Myocyte (in vitro differentiated cells): ENCODE results near the gene STRA6. TPM values are rescaled to one million over a fixed set of nuclear protein-coding genes. Genes with fewer than 3 reads are reported as not detected.

Experiments
- DNase-seq: peaks from one replicate; pipeline ENCODE4 v3.0.0-alpha.2; 2012; ENCODE audit warnings: low read depth
- total RNA-seq: library from RNA; depleted of rRNA; stranded (reverse); fragments of >200 nt; gene quantifications from 2 replicates; pipeline ENCODE4 v1.2.3, GENCODE V29; 2014

The STRA6 gene
- total RNA-seq, 1 donor from 2014 or later, result not detected

DNA sequence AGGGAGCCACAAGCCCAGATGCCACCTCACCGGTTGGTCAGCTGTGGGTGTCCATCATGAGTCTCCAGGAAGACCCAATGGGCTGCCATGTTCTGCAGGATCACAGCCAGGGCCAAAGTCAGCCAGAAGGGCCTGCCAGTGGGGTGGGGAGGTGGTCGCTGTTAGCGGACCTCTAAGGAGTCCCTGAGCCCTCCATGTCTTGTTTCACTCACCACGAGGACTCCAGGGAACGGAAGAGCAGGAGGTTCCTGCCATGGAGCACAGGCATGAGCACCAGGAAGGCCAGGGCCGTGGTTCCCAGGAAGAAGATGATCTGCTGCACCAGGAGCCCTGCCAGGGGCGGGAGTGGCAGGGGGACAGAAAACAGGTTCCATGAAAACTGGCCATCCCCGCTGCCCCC is 20.5 kb downstream of the STRA6 start:
- DNase-seq, result no peak

DNA sequence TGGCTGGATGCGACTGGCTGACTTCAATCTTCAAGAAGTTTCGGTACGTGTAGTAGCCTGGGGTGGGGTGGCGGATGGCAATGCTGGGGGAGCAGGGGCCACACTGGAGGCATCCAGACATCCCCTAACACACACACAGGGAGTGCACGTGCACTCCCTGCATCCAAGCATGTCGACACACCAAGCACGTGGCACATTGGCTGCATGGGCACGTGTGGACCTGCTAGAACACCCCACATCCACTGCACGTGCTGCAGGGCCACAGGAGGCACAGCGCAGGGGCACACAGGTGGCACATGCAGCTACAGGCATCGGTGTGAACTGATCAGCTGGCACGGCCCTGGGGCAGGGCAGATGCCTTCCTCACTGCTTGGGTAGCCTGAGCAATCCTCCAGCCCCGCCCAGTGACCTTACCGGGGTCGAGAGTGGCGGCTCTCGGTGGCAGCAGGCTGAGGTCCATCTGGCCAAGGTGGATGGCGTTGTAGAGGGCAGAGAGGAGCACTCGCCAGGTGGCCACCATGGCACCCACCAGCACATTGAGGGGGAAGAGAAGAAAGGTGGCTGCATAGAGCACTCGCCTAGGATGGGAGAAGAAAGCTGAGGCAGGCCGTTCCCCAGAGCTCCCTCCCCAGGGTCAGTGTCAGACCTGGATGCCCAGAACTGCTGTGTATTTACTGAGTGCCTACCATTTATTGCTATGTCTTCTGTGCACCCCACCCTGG is 21.5 kb downstream of the STRA6 start:
- no peak for DNase-seq

DNA sequence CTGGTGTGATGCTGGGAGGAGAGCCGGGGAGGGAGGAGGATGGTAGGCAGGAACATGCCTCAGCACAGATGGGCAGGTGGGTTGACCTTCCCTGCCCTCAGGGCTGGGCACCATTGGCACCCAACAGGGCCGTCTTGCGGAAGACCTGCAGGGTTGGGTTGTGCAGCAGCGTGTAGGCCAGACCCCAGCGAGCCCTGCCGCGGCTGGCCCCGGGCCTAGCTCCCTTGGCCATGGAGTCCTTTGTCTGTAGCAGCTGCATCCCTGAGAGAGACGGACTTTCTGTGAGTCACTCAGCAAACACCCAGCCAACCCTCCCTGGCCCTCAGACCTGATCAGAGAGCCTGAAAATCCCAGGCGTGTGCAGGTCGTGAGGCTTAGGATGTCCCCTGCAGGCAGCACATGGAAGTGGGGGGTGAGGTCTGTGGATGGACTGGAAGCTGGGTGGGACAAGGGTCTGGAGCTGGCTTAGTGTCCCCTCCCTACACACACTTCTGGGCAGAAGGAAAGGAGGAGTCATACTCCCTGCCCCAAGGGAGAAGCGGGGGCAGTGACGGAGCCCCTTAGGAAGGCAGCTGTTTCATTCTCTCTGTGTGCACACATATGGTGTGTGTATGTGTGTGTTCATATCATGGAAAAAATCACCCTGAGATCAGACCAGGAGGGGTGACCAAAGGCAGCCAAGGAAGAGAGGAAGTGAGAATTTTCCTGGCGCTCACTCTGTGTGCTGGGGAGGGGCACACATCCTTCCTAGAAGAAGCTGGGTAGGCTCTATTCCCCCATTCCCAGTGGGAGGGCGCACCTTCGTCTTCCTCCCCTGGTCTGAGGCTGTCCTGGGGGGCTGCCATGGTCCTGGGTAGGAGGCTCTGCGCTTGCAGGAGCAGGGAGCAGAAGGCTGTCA is 22.4 kb downstream of the STRA6 start:
- peak; percentile 36 for DNase-seq

DNA sequence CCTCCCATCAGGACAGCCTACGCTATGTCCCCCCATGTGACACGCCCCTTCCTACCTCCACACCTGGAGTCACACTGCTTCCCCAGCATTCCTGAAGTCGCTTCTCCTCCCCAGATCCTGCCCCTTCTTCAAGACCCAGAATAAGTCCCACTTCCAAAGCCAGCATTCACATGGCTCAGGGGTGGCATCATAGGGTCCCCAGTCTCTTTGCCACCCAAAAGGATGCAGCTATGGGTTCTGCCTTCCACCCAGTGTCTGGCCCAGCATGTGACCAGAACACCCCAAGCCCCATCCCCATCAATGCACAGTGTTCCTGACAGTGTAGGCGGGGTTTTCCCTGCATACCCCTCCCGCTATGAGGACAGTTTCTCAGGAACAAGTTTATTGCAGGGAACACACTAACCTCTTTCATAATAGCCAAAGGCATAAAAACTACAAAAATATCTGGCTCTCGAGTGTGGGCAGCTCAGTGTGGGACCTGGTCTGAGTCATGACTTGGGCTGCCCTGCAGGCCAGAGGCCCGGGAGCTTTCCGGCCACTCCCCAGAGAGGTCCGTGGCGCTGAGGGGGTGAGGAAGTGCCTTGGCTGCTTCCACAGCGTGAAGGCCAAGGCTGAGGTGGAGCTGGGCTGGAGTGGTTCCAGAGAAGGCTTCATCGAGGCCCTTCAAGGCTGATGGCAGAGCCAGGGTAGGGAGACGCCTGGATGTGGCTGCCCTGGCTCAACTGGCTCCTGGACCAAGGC is 23.3 kb downstream of the STRA6 start:
- peak; percentile 83 for DNase-seq

DNA sequence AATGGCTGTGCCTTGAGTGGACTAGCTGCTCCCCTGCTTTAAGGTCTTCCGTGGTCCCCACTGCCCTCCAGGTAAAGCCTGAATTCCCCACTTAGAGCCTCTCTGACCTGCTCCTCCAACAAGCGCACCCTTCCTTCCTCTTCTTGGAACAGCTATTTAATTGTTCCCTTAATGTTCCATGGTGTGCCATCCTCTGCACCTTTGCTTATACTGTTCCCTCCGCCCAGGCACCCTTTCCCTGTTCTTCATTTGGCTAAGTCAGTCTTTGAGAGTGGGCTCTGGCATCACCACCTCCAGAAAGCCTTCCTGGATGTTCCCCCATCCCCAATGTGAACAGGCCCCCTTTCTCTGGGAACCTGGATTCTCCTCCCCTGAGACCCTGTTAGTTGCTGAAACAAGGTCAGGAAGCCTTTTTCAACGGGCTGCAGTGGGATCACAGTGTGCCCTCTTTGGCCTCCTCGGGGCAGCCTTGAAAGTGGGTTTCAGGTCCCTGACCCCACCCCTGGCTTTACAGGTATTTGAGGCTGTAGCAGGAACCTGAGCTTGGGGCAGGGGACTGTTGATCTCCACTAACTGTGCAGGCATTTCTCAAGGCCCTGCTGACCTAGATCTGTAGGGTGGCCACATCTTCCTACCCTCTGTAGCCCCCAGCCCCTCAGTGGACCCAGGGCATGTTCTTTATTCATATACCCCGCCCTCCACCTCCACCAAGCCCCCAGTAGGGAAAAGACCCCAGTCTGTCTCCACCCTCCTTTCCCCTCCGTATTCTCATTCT is 24.1 kb downstream of the STRA6 start:
- DNase-seq, result no peak

DNA sequence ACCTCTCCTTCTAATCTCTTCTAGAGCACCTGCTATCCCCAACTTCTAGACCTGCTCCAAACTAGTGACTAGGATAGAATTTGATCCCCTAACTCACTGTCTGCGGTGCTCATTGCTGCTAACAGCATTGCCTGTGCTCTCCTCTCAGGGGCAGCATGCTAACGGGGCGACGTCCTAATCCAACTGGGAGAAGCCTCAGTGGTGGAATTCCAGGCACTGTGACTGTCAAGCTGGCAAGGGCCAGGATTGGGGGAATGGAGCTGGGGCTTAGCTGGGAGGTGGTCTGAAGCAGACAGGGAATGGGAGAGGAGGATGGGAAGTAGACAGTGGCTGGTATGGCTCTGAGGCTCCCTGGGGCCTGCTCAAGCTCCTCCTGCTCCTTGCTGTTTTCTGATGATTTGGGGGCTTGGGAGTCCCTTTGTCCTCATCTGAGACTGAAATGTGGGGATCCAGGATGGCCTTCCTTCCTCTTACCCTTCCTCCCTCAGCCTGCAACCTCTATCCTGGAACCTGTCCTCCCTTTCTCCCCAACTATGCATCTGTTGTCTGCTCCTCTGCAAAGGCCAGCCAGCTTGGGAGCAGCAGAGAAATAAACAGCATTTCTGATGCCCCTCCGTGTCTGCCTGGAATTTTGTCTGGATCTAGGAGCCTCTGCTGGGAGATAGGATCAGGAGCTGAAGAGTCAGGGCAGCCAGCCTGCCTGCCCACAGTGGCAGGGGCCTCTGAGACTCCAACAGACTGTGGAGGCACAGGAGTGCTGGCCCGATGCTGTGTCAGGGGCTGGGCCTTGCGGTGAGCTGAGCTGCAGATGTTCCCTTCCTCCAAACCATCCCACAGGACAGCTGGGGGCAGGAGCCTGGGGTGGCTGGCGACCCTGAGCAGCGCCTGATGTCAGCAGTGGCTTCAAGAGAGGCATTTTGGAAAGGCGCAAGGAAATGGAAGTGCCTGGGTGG is 26.0 kb downstream of the STRA6 start:
- peak; percentile 45 for DNase-seq

DNA sequence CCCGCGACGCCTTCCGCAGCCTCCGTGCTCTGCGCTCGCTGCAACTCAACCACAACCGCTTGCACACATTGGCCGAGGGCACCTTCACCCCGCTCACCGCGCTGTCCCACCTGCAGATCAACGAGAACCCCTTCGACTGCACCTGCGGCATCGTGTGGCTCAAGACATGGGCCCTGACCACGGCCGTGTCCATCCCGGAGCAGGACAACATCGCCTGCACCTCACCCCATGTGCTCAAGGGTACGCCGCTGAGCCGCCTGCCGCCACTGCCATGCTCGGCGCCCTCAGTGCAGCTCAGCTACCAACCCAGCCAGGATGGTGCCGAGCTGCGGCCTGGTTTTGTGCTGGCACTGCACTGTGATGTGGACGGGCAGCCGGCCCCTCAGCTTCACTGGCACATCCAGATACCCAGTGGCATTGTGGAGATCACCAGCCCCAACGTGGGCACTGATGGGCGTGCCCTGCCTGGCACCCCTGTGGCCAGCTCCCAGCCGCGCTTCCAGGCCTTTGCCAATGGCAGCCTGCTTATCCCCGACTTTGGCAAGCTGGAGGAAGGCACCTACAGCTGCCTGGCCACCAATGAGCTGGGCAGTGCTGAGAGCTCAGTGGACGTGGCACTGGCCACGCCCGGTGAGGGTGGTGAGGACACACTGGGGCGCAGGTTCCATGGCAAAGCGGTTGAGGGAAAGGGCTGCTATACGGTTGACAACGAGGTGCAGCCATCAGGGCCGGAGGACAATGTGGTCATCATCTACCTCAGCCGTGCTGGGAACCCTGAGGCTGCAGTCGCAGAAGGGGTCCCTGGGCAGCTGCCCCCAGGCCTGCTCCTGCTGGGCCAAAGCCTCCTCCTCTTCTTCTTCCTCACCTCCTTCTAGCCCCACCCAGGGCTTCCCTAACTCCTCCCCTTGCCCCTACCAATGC is 27.1 kb downstream of the STRA6 start:
- no peak for DNase-seq

DNA sequence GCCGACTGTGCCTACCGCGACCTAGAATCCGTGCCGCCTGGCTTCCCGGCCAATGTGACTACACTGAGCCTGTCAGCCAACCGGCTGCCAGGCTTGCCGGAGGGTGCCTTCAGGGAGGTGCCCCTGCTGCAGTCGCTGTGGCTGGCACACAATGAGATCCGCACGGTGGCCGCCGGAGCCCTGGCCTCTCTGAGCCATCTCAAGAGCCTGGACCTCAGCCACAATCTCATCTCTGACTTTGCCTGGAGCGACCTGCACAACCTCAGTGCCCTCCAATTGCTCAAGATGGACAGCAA is 27.7 kb downstream of the STRA6 start:
- DNase-seq, result no peak

DNA sequence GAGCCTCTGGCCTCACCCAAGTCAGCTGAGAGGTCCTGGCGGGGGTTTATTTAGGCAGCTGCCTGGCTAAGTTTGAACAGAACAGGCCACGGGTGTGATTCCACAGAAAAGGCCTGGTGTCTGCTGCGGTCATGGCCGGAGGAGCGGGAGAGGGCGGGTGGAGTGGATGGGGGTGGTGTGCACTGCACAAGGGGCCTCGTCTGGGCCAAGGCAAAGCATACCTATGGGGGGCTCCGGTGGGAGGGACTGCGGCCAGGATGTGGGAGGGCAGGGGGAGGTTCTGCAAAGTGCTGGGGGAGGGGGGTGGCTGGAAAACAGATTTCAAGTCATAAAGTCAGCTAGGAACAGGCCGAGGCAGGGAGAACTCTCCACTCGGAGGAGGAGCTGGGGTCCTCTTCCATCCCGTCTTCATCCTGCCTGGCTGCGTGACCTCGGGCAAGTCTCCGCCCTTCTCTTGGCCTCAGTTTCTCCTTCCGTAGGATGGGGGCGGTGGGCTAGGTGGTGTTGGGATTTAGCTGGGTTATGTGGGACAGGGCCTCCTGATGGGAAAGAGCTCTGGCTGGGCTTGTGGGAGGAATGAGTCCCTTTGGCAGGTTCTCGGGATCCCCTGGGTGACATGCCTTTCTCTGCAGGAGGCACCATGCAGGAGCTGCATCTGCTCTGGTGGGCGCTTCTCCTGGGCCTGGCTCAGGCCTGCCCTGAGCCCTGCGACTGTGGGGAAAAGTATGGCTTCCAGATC is 28.2 kb downstream of the STRA6 start:
- DNase-seq, result peak; percentile 88

DNA sequence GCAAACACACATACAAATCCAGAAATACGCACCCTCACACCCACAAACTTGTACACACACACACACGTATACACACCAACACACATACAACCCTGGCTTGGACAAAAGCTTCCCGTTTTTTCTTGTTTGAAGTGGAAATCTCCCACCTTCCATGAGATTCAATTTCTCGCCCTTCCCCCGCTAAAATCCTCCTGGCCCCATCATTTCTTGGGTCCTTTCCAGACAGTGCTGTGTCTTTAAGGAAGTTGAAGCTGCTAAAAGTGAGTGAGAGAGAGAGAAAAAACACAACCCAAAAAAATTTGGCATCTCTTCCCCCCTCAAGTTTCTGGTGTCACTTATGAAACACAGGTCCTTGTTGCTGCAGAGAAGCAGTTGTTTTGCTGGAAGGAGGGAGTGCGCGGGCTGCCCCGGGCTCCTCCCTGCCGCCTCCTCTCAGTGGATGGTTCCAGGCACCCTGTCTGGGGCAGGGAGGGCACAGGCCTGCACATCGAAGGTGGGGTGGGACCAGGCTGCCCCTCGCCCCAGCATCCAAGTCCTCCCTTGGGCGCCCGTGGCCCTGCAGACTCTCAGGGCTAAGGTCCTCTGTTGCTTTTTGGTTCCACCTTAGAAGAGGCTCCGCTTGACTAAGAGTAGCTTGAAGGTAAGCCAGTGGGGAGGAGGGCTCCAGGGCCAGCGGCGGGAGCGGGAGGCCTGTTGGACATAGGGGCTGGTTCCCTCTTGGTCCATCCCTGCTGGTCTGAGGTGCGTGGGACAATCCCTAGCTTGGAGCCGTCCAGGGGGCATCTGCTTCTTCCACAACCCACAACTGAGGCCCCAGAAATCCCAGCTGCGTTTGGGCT is 29.0 kb downstream of the STRA6 start, which contains the start of gene ISLR:
TSS of gene ISLR (plus strand) at position 331 of the 839 bp plus-strand sequence. CDS start 1,149 bp downstream, outside the sequence.
- peak; percentile 32 for DNase-seq

DNA sequence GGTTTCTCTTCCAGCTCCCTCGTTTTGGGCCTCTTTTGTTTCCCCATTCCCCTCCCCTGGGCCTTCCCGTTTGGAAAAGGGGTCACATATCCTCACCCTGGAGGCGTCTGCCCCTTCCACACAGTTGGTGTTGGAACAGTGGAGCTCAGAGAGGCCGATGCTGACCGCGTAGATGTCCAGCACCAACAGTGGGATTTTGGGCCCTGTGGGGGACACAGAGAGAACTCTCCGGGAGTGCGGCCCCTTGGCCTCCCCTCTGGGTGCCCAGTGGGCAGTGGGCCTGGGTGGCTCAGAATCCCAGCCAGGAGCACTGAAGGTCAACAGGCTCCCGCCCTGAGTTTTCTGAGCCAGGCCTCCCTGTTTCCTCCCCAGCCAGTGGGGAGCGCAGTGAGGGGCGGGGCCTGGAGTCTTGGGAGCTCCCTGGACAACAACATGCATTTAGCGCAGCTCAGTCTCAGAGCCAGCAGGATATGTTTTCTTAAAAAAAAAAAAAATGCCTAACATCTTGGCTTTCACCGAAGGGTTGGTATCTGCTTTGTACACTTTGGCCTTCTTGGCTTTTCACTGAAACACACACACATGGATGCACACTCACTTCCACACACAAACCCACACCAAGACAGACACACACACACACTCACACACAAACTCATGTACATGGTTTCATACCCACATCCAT is 29.7 kb downstream of the STRA6 start:
- no peak for DNase-seq

DNA sequence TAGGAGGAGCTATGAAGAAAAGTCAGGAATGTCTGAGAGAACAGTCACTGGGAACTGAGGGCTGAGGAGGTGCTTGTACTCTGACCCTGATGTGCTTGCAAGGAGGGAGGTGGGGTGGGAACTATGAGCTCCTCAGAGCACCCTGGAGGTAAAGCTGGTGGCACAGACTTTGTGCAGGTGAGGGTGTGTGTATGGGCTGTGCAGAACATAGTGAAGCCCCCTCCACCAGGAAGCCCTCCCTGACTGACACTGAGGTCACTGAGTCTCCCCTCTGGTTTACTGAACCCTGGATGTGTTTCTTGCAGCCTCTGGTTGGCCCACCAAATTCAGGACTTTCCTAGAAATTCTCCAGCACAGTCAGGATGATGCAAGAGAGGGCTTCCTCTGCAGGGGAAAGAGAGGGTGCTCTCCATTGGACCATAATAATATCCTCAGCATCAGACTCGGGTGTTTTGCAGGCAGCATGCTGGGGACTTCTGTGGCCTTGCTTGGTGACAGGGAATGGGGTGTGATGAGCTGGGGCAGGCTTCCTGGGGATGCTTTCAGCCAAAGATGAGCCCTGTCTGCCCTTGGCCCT is 30.5 kb downstream of the STRA6 start:
- no peak for DNase-seq

DNA sequence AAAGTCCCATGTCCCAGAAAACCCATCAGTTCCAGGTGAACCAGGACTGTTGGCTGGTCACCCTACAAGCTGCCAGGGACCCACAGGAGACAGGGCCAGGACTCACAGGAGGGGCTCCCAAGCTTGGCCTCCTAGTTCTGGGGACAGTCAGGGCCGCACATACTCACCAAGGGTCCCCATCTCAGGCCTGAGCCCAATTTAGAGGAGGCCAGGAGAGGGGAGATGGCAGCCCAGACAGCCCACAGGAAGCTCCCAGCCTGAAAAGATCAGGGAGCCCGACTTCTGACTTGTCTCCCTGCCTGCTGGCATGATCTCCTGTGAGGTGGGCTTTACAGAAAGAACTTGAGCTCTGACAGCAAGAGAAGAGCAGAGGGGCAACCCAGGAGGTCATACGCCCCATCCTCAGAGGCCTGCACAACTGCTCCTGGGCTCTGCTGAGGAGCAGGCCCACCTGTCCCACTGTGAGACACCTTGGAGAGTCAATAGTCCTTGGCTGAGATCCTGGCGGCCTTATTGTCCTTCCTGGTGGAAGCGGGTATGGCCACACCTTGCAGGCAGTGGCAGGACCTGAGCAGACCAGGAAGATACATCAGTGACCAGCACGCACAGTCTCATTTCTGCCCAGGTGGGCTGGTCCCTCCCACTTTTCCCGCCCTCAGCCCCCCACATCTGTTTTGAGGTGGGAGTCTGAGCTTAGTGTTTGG is 31.6 kb downstream of the STRA6 start:
- DNase-seq, result no peak

DNA sequence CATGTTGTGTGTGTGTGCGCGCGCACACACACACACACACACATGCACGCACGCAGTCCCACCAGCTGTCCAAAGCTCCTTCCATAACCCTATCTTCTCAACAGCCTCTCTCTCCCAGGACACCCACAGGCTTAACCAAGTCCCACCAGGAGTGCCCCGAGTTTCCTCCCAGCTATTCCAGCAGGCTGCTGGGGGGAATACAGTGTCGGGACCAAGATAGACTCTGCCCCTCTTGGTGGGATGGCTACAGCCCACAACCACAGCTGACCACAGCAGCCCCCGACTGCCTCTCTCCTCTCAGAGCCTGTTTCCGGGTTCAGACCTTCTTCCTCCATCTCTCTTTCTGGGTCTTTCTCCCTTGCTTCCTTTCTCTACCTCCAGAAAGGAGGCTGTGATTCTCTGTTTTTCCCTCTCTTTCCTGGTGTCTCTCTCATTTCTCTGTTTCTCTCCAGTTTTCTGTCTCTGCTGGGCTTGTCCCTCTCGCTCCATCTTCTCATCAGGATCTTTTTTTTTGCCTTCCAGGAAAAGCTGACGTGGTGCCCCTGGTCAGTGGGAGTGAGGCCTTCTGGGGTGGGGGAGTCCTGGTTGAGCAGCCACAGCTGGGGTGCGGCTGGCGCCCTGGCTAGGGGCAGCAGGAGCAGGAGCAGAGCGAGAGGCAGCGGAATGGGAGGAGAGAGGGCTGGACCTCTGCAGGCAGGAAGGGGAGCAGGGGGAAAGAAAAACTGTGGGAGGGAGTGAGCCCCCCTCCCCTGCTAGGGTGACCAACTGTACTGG is 32.3 kb downstream of the STRA6 start:
- no peak for DNase-seq

DNA sequence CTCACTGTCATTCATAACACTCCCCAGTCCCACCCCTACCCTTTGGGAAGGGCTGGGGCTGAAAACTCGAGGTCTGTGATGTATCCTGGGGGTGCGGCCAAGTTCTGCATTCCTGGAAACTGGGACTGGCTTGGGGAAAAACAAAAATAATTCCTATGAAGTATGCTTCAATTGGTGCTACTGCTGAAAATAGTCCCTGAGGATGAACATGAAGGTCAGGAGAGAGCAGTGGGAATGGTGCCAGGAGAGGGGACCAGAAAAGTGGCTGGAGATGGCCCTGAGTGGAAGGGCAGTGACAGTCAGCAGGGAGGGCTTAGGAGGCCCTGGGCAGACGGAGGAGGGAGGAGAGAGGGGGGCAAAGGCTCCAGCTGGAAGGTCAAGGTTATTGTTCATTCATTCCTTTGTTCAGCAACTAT is 33.9 kb downstream of the STRA6 start:
- DNase-seq, result no peak
